Right lobe of liver (tissue), 6 donors: ENCODE data around the gene UGT1A4. TPM values are rescaled to one million over a fixed set of nuclear protein-coding genes. Genes with fewer than 3 reads are reported as not detected.
A peak's percentile ranks its signal among the peaks of the same experiment; 100 is the strongest.

Experiments
- ATAC-seq, 4 donors: fragments of 200-7000 bp; cut with Tn5 transposase; one replicate each; pipeline ENCODE4 v1.9.1; 2020; ENCODE audit warnings: mild to moderate bottlenecking in 4 of 4, moderate library complexity in 4 of 4
- DNase-seq, 3 donors: peaks; one replicate each; pipeline ENCODE4 v3.0.0-alpha.2; 2020
- H3K27ac ChIP-seq, 3 donors: fragments of 200-600 bp; one replicate each; pipeline ENCODE4 v1.8.0; 2022
- H3K27me3 ChIP-seq, 2 donors: fragments of 200-600 bp; one replicate each; pipeline ENCODE4 v1.8.0; 2022
- H3K36me3 ChIP-seq, 4 donors: fragments of 200-600 bp; sonication (generic) in 1 of 4; one replicate each; pipeline versions ENCODE4 v1.5.1 to v1.8.0; 2017 to 2022; ENCODE audit warnings: control low read depth in 1 of 4
- H3K4me1 ChIP-seq, 4 donors: fragments of 200-600 bp; sonication (generic) in 1 of 4; one replicate each; pipeline versions ENCODE4 v1.5.1 to v1.8.0; 2017 to 2022; ENCODE audit warnings: control low read depth in 1 of 4
- H3K4me3 ChIP-seq, 3 donors: fragments of 200-600 bp; one replicate each; pipeline ENCODE4 v1.8.0; 2022
- H3K9me3 ChIP-seq, 4 donors: fragments of 200-600 bp; sonication (generic) in 1 of 4; one replicate each; pipeline versions ENCODE4 v1.5.1 to v1.8.0; 2017 to 2022; ENCODE audit warnings: control low read depth in 1 of 4
- CTCF ChIP-seq, 4 donors: fragments of 200-600 bp in 3 of 4; fragments of 450-650 bp in 1 of 4; IDR thresholded peaks; one replicate each; pipeline versions ENCODE4 v1.5.1 to v1.8.0; 2016 to 2022; ENCODE audit warnings: antibody characterized with exemption in 4 of 4, mild to moderate bottlenecking in 2 of 4
- POLR2A ChIP-seq: fragments of 450-650 bp; IDR thresholded peaks from one replicate; pipeline ENCODE4 v1.6.1; 2017; ENCODE audit warnings: antibody characterized with exemption, mild to moderate bottlenecking
- WGBS: methylation state at CpG from one replicate; pipeline ENCODE4 v1.1.6; 2018; ENCODE audit warnings: low coverage, low lambda C conversion rate; ENCODE audit not compliant: insufficient coverage; ENCODE audit errors: missing lambda C conversion rate; 5-methylcytosine and 5-hydroxymethylcytosine counted together
- intact Hi-C, 2 donors: fragments of 100-400 bp; cut with DNase I; formaldehyde crosslinking; loops; one replicate each; pipeline versions ENCODE4 v1.11.2 to v1.14.1; 2022
- total RNA-seq, 6 experiments: library from RNA; depleted of rRNA in 2 of 6; stranded (reverse); fragments of >200 nt in 2 of 6; fragmentation: NEBNext Ultra II Directional in 3 of 6; extraction: Animal tissue kit (Norgen Biotek cat#: 25700) in 3 of 6; gene quantifications; one replicate each; pipeline versions ENCODE4 v1.1.0 to v1.2.4, GENCODE V29; 2016 to 2023
- donor health status: DM: no; HTN: yes; CAD: no.
- donor health status: DM: no; HTN: no; CAD: no.
- donor health status: DM: no; HTN: no; CAD: no.
- donor health status: DM: no; HTN: yes; CAD: no.
- donor health status: DM: no; HTN: yes; CAD: no.

The UGT1A4 gene
- total RNA-seq, 6 experiments from 2014 or later = 98.7 to 1,011 (median 214) TPM

DNA sequence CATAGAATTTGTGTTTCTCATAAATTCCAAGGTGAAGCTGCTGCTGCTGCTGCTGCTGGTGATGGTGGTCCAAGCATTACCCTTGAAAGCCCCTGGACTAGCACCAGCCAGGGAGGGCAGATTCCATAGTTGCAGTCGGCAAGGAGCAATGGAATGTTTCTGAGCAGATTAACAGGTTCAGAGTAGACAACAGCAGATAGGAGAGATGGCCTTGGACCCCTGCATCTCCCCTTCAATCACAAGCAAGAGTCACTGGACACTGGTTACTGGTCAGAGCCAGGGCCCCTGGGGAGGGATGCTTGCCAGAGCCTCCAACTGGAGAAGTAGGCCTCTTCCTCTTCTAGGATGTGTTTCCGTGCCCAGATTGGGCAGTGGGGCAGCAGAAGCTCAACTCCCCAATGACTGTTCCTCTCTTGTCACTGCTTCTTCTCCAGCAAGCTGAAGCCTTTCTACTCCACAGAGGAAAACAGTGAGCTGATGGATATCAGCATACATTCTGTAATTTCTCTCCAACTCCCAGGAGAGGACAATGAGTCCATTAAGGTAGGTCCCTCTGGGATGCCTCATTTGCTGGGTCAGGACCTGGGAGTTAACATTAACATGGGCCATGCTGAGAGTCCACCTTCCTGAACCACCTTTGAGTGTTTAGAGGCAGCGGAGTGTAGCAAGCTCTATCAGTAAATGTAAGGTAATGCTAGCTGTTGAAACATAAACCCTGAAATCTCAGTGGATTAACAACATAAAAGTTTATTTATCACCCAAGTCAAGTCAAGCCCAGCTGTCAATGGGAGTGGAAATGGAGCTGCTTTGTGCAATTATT lies 94.9 kb downstream of the UGT1A4 start:
- intact Hi-C loops = no loop called here

GRCh38 chr2:233814056-233814835 lies 95.7 kb downstream of the UGT1A4 start:
- H3K27me3 ChIP-seq = no peaks in the 10 kb centered on the region
- intact Hi-C loops = no loop called here
- H3K36me3 ChIP-seq = no peaks in the 10 kb centered on the region
- no peak for ATAC-seq
- no peak for TF ChIP-seq POLR2A
- TF ChIP-seq CTCF (IDR thresholded peaks at IDR 0.05) = no peak
- H3K27ac ChIP-seq = no peak overlapping the region
- no peaks in the 10 kb centered on the region for H3K9me3 ChIP-seq
- peaks cover 0 to 13% (median 0%) of the 10 kb centered on the region in 4 donors for H3K4me1 ChIP-seq
- 85% methylated on average over 2 of the region's 2 CpGs for WGBS
- peak in 1 of 3 donors; percentile 20 for DNase-seq
- no peak overlapping the region for H3K4me3 ChIP-seq

More for the DNA sequence above, 94.9 kb downstream of the UGT1A4 start:
- H3K27ac ChIP-seq = no peak overlapping the region
- H3K27me3 ChIP-seq = no peaks in the 10 kb centered on the region
- H3K4me3 ChIP-seq = no peak overlapping the region
- no peaks in the 10 kb centered on the region for H3K9me3 ChIP-seq
- peaks cover 0 to 7% (median 0%) of the 10 kb centered on the region in 4 donors for H3K4me1 ChIP-seq
- 100% methylated on average over 1 of the region's 3 CpGs for whole genome bisulfite sequencing
- no peaks in the 10 kb centered on the region for H3K36me3 ChIP-seq
- no peak for DNase-seq
- TF ChIP-seq CTCF (IDR thresholded peaks at IDR 0.05) = no peak
- TF ChIP-seq POLR2A = no peak
- ATAC-seq = no peak

- WGBS = 88% methylated on average over 6 of the region's 6 CpGs
- TF ChIP-seq CTCF (IDR thresholded peaks at IDR 0.05) (no peak), POLR2A (no peak)
- no peaks in the 10 kb centered on the region for H3K36me3 ChIP-seq
Observed at GRCh38 chr2:233815861-233816260, 97.3 kb downstream of the UGT1A4 start.

GRCh38 chr2:233816334-233816733 lies 97.8 kb downstream of the UGT1A4 start:
- Histone ChIP-seq H3K4me3 (no peak overlapping the region), H3K27me3 (no peaks in the 10 kb centered on the region), H3K36me3 (no peaks in the 10 kb centered on the region), H3K27ac (no peak overlapping the region), H3K4me1 (peaks cover 0 to 13% (median 0%) of the 10 kb centered on the region in 4 donors), H3K9me3 (no peaks in the 10 kb centered on the region)
- WGBS = 56% methylated on average over 2 of the region's 2 CpGs
- intact Hi-C loops = no loop called here
- ATAC-seq (no peak), DNase-seq (peak in 2 of 3 donors; percentile 11 to 27)
- TF ChIP-seq CTCF (IDR thresholded peaks at IDR 0.05) = no peak
- TF ChIP-seq POLR2A = no peak

More at GRCh38 chr2:233815861-233816260, 97.3 kb downstream of the UGT1A4 start:
- Histone ChIP-seq H3K27ac (no peak overlapping the region), H3K4me1 (peaks cover 0 to 13% (median 0%) of the 10 kb centered on the region in 4 donors), H3K27me3 (no peaks in the 10 kb centered on the region), H3K9me3 (no peaks in the 10 kb centered on the region), H3K4me3 (no peak overlapping the region)
- no peak for DNase-seq
- ATAC-seq = no peak
- intact Hi-C loops = no loop called here
